Activated T-cell treated with anti-CD3 and anti-CD28 coated beads, Interleukin-2, amount 50 U/mL, for 72 hours (primary cell): Measurements from ENCODE around the gene GPR161. TPM values are rescaled to one million over a fixed set of nuclear protein-coding genes. Genes with fewer than 3 reads are reported as not detected.

Experiments
- ATAC-seq, 2 donors: fragments of 150-1000 bp; cut with Tn5 transposase; replicated peaks in 1 of 2; 2 replicates each; pipeline ENCODE4 v1.10.0; 2021; ENCODE audit warnings: moderate library complexity in 2 of 2, mild to moderate bottlenecking in 1 of 2
- DNase-seq, 2 donors: peaks; one replicate each; pipeline ENCODE4 v3.0.0; 2021 to 2022; ENCODE audit warnings: mixed read lengths in 1 of 2
- H3K27ac Mint-ChIP-seq: one replicate; pipeline ENCODE4 v1.8.0; 2022; ENCODE audit warnings: mild to moderate bottlenecking, moderate library complexity, mixed read lengths
- H3K27me3 Mint-ChIP-seq: one replicate; pipeline ENCODE4 v1.8.0; 2022; ENCODE audit warnings: low read depth, mixed read lengths
- H3K36me3 Mint-ChIP-seq, 2 donors: one replicate each; pipeline ENCODE4 v1.8.0; 2022; ENCODE audit warnings: mixed read lengths in 2 of 2, mild to moderate bottlenecking in 1 of 2; ENCODE audit not compliant: insufficient read depth in 2 of 2
- H3K4me1 Mint-ChIP-seq: one replicate; pipeline ENCODE4 v1.8.0; 2022; ENCODE audit warnings: low read depth, mixed read lengths
- H3K4me3 Mint-ChIP-seq, 2 donors: one replicate each; pipeline ENCODE4 v1.8.0; 2022; ENCODE audit warnings: mild to moderate bottlenecking in 2 of 2, mixed read lengths in 2 of 2, moderate library complexity in 2 of 2
- H3K9me3 Mint-ChIP-seq, 2 donors: one replicate each; pipeline ENCODE4 v1.8.0; 2022; ENCODE audit warnings: mixed read lengths in 2 of 2
- total RNA-seq, 2 donors: library from RNA; stranded (reverse); gene quantifications; one replicate each; pipeline ENCODE4 v1.2.3, GENCODE V29; 2022

The GPR161 gene
- total RNA-seq, 2 donors from 2014 or later, result 1.4 to 4.5 TPM

DNA sequence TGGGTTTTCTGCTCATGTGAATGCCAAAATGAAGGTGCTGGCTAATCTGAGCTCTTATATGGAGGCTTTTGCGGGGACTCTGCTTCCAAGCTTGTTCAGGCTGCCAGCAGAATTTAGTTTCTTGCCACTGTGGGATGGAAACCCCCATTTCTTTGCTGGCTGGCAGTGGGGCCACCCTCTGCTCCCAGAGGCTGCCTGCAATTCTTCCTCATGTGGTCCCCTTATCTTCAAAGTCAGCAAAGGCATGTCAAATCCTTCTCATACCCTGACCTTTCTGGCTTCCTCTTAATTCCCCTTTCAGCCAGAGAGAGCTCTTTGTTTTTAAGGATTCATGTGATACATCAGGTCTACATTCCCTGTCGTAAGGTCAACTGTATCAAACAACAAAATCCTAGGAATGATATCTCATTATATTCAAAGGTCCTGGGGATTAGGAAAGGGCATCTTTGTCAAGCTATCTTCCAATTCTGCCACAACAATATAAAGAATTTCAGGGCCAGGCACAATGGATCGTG, 5.2 kb upstream of the GPR161 start:
- Mint-ChIP-seq H3K4me1 (peaks cover 45% of the 10 kb centered on the region), H3K27ac (no peak overlapping the region), H3K27me3 (peaks cover 16% of the 10 kb centered on the region), H3K9me3 (no peaks in the 10 kb centered on the region), H3K36me3 (peaks cover 4% of the 10 kb centered on the region in 2 donors), H3K4me3 (no peak overlapping the region)
- DNase-seq, result no peak
- ATAC-seq, result no peak

DNA sequence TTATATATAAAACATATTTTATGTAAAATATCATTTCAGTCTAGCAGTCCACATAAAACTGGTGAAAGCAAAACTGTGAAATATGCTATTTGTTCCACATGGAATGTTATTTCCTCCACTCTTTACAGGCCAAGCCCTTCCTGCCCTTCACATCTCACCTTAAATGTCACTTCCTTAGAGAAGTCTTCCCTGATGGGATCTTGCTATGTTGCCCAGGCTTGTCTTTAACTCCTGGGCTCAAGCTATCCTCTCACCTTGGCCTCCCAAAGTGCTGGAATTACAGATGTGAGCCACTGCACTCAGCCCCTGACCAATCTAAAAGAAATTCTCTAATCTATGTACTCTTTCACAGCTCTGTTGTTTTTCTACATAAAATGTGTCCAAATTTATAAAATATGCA, 2.3 kb upstream of the GPR161 start:
- peaks cover 42% of the 10 kb centered on the region for H3K4me1 Mint-ChIP-seq
- H3K27me3 Mint-ChIP-seq, result peaks cover 31% of the 10 kb centered on the region
- H3K27ac Mint-ChIP-seq, result no peak overlapping the region
- H3K36me3 Mint-ChIP-seq, result peaks cover 4 to 6% of the 10 kb centered on the region in 2 donors
- no peak for DNase-seq
- peak overlapping the region in 1 of 2 donors; percentile 31 for H3K4me3 Mint-ChIP-seq
- ATAC-seq, result no peak
- H3K9me3 Mint-ChIP-seq, result no peaks in the 10 kb centered on the region

DNA sequence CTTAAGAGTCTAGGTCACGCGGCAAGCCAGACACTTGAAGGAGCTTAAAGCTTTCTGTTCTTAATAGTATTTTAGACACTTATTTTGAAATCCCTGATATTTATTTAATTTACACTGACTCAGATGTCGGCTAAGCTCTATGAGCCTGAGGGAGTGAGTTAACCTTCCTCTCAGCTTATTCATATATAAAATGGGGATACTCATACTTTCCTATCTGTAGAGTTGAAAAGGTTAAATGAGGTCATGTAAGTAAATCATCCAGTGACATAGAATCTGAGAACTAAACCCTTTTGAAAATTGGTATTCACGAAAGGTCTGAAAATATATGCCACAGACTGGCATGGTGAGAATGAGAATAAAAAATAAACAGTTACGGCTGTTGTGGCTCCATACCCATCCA, 1.4 kb upstream of the GPR161 start:
- DNase-seq, result no peak
- peaks cover 42% of the 10 kb centered on the region for H3K4me1 Mint-ChIP-seq
- peak overlapping the region; percentile 82 to 88 for H3K4me3 Mint-ChIP-seq
- H3K9me3 Mint-ChIP-seq, result no peaks in the 10 kb centered on the region
- H3K36me3 Mint-ChIP-seq, result peaks cover 4 to 6% of the 10 kb centered on the region in 2 donors
- ATAC-seq, result peak; percentile 47 to 55
- H3K27ac Mint-ChIP-seq, result peak overlapping the region; percentile 72
- peaks cover 36% of the 10 kb centered on the region for H3K27me3 Mint-ChIP-seq

DNA sequence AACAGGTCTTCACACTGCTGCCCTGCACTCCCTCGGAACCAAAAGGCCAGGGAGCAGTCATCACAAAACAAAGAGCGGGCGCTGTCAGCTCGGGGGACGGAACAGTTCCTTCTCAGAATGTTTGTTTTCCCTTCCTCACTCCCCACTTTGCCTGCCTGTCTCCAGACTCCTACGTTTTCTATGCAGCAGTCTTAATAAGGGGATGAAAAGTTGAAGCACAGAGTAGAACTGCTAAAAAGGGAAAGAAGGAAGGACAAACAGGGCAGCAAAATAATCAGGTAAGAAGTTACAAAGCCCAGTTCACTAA, 738 bp upstream of the GPR161 start:
- H3K4me1 Mint-ChIP-seq, result peaks cover 42% of the 10 kb centered on the region
- DNase-seq, result no peak
- peaks cover 4 to 6% of the 10 kb centered on the region in 2 donors for H3K36me3 Mint-ChIP-seq
- ATAC-seq, result no peak
- H3K4me3 Mint-ChIP-seq, result peak overlapping the region; percentile 82 to 88
- H3K27me3 Mint-ChIP-seq, result peaks cover 42% of the 10 kb centered on the region
- peak overlapping the region; percentile 61 for H3K27ac Mint-ChIP-seq
- H3K9me3 Mint-ChIP-seq, result no peaks in the 10 kb centered on the region

DNA sequence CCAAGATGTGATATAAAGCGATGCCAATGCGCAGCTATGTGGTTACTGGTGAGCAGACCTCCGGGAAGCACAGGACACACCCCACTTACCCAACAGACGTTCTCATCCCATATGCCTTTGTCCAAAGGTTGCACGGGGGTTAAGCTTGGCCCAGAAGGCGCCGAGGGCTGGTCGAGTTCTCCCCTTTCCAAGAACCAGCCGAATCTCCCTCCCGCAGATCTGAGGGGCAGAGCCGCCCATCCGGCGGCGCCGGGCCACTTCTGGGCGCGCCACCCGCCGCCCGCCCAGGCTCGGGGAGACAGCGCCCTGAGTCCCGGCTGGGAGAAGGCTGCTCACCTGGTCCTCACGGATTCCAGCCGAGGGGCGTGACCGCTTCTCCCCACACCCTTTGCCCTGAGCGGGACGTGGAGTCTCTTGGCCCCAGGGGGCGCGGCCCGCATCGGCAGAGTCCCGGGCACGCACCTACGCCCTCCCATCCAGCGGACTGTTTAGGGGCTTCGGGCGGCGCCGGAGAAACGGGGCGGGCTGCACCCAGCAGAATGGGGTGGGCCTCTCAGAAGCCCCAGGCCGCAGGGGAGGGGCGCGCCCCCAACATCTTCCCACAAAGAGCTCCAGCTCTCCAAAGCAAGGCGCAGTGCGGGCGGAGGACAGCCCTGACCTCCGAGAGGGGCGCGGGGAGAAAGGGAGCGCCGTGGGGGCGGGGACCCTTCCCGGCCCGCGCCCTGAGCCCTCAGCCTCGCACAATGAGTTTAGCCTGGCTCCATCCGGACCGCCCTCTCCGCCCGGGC, 615 bp downstream of the GPR161 start:
- H3K9me3 Mint-ChIP-seq, result no peaks in the 10 kb centered on the region
- DNase-seq (peak; percentile 21 to 31), ATAC-seq (peak; percentile 11 to 16)
- H3K4me1 Mint-ChIP-seq, result peaks cover 42% of the 10 kb centered on the region
- peak overlapping the region; percentile 80 to 84 for H3K4me3 Mint-ChIP-seq
- peaks cover 51% of the 10 kb centered on the region for H3K27me3 Mint-ChIP-seq
- peaks cover 4 to 6% of the 10 kb centered on the region in 2 donors for H3K36me3 Mint-ChIP-seq
- H3K27ac Mint-ChIP-seq, result no peak overlapping the region

DNA sequence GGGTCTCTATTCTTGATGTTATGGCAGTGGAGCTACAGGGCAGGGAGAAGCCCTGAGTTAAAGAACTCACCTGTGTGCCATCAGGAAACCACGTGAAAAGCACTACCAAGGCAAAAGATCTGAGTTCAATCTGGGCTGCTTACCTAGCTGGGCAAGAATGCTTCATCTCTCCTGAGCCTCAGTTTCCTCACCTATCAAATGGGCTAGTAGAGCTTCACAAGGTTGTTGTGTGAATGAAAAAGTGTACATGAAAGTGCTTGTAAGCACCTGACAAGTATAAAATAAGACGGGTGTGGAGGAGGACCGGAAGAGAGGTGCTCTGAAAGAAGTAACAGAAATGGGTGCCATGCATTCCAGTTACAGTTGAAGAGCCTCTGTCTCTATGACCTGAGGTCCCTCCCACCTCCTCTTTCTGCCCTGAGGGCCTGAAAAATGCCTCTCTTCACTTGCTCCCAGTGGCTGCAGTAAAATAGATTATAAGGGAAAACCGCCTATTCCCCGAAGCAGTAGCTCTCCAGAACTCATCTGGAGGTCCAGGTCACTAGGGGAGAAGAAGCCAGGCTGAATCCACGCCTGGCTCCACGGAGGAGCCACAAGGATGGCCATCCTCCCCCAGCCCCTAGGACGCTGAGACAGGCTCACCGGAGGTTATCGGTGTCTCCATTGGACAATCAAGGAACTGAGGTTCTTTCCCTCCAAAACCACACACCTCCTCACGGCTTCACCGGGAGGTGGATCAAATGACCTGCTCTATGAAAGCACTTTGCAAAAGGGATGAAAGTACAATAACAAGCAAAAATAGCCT, 1.4 kb downstream of the GPR161 start:
- H3K36me3 Mint-ChIP-seq, result peaks cover 4 to 6% of the 10 kb centered on the region in 2 donors
- H3K27ac Mint-ChIP-seq, result no peak overlapping the region
- ATAC-seq, result no peak
- no peaks in the 10 kb centered on the region for H3K9me3 Mint-ChIP-seq
- peaks cover 59% of the 10 kb centered on the region for H3K27me3 Mint-ChIP-seq
- DNase-seq, result no peak
- H3K4me1 Mint-ChIP-seq, result peaks cover 39% of the 10 kb centered on the region
- H3K4me3 Mint-ChIP-seq, result peak overlapping the region; percentile 80 to 84

DNA sequence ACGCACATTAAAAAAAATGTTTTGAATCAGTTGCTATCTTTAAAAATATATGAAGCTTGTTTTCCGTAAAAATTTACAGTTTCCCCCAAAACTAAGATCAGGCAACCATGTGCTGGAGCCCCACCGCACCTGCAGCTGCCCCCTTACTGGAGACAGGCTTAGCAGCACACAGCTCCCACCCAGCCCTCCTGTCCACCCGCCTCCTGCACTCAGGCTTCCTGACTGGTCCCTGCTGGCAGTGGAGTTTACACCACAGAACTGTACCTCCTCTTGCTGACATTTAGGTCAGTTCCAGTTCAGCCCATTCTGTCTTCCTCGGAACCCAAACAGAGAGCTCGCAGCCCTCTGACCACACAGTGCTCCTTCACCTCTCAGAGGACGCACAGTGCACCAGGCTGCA, 2.1 kb downstream of the GPR161 start:
- Mint-ChIP-seq H3K27ac (no peak overlapping the region), H3K4me1 (peaks cover 33% of the 10 kb centered on the region), H3K9me3 (no peaks in the 10 kb centered on the region), H3K36me3 (peaks cover 4 to 6% of the 10 kb centered on the region in 2 donors), H3K27me3 (peaks cover 64% of the 10 kb centered on the region), H3K4me3 (peak overlapping the region; percentile 80 to 84)
- DNase-seq (no peak), ATAC-seq (no peak)

DNA sequence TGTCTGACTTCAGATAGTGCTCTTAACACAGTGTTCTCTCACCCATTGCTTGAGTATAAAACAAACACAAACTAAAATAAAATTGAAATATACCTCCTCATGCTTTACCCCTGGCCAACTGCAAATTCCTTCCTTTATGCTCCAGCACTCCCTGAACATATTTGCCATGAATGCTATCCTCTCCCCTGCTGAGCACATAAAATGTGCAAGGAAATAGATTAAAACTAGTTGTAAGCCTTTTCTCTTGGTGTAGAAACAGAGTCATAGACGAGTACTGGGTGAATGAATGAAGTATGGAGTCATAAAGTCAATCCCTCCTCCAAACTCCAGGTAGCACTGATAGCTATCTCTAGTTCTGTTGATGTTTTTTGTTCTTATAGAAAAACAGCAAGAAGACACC, 2.6 kb downstream of the GPR161 start:
- no peak overlapping the region for H3K4me3 Mint-ChIP-seq
- peaks cover 28% of the 10 kb centered on the region for H3K4me1 Mint-ChIP-seq
- DNase-seq (no peak), ATAC-seq (no peak)
- H3K27me3 Mint-ChIP-seq, result peaks cover 66% of the 10 kb centered on the region
- H3K36me3 Mint-ChIP-seq, result peaks cover 4 to 6% of the 10 kb centered on the region in 2 donors
- no peak overlapping the region for H3K27ac Mint-ChIP-seq
- H3K9me3 Mint-ChIP-seq, result no peaks in the 10 kb centered on the region

DNA sequence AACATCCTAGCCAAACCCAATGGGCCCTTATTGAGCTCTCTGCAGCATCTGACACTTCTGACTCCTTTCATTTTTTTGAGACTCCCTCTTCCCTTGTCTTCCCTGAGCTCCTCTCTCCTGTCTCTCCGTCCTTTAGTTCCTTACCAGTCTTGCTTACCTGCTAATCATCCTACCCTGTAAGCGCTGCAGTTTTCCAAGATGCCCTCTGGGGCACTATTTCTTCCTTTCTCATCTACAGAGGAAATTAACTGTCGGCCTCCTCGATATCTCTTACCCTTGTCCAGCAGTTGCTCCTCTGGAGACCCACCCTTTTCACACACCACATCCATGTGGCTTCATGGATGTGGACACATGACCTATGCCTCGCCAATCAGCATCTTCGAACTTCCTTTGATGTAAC, 6.8 kb downstream of the GPR161 start:
- Mint-ChIP-seq H3K27me3 (peaks cover 55% of the 10 kb centered on the region), H3K27ac (no peak overlapping the region), H3K9me3 (no peaks in the 10 kb centered on the region), H3K4me3 (no peak overlapping the region), H3K36me3 (peaks cover 2 to 4% of the 10 kb centered on the region in 2 donors), H3K4me1 (no peaks in the 10 kb centered on the region)
- no peak for ATAC-seq
- no peak for DNase-seq

DNA sequence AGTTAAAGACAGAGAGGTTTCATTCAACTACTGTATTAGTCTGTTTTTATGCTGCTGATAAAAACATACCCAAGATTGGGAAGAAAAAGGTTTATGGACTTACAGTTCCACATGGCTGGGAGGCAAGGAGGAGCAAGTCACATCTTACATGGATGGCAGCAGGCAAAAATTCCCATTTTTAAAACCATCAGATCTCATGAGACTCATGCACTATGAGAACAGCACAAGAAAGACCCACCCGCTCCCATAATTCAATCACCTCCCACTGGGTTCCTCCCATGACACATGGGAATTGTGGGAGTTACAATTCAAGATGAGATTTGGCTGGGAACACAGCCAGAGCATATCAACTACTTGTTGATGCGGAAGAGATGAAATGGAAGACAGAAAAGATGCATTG, 9.2 kb downstream of the GPR161 start:
- Mint-ChIP-seq H3K27me3 (peaks cover 42% of the 10 kb centered on the region), H3K36me3 (peaks cover 2 to 4% of the 10 kb centered on the region in 2 donors), H3K27ac (no peak overlapping the region), H3K9me3 (no peaks in the 10 kb centered on the region), H3K4me1 (no peaks in the 10 kb centered on the region), H3K4me3 (no peak overlapping the region)
- ATAC-seq (no peak), DNase-seq (no peak)

DNA sequence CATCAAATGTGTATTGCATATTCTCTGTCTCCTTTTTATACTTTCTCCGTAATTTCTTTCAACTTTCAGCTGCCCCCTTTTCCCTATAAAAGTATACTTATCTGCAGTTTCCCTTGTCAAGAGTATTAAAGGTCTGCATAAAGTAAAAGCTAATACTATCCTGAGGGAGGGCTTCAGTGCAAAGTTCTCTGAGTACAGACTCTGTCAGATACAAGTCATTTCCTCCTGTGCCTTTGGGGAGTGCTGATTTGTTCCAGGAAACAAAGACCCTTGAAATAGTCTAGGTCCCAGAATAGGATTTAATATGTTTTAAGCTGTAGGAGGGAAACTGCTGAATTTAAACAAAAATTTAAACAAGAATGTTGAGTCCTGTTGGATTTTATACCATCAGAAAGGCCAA, 11.7 kb downstream of the GPR161 start:
- no peak overlapping the region for H3K27ac Mint-ChIP-seq
- H3K27me3 Mint-ChIP-seq, result peaks cover 29% of the 10 kb centered on the region
- ATAC-seq, result no peak

DNA sequence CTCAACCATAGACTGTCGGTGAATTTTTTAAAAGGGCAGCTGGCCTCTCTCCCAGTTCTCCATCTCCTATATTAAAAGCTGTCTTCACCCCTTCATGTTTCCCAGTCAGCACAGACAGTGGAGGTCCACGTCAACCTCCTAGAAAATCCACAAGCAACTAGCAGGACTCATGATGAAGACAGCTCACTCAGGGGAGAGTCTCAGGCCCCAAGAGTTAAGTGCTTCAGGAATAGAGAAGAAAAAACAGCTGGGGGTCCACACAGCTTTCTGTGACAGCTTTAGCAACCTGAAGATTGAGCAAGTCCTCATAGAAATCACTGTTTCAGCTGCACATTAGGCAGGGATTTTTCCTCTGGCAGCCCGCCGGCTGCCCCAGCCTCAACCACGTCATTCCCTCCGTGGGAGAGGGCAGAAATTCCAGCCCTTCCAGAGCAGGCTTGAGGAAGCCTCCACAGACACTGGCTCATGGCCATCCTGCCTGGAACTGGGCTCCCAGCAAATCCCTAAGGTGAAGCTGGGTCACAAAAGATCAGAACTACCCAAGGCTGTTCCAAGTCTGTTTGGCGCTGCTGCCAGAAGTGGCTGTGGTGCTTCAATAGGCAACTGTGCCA, 15.2 kb downstream of the GPR161 start:
- Mint-ChIP-seq H3K4me1 (no peaks in the 10 kb centered on the region), H3K27ac (no peak overlapping the region), H3K36me3 (peaks cover 0 to 2% of the 10 kb centered on the region in 2 donors), H3K4me3 (no peak overlapping the region), H3K27me3 (peaks cover 22% of the 10 kb centered on the region), H3K9me3 (no peaks in the 10 kb centered on the region)
- DNase-seq (no peak), ATAC-seq (no peak)

More for the DNA sequence above, 11.7 kb downstream of the GPR161 start:
- Mint-ChIP-seq H3K36me3 (peaks cover 2 to 4% of the 10 kb centered on the region in 2 donors), H3K4me3 (no peak overlapping the region), H3K9me3 (no peaks in the 10 kb centered on the region), H3K4me1 (no peaks in the 10 kb centered on the region)
- DNase-seq, result no peak

DNA sequence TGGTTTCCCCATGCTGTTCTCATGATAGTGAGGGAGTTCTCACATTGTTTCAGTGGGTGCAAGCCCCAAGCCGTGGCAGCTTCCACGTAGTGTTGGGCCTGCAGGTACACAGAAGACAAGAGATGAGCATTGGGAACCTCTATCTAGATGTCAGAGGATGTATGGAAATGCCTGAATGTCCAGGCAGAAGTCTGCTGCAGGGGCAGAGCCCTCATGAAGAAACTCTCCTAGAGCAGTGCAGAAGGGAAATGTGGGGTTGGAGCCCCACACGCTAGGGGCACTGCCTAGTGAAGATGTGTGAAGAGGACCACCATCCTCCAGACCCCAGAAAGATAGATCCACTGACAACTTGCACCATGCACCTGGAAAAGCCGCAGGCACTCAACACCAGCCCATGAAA, 17.0 kb downstream of the GPR161 start:
- Mint-ChIP-seq H3K9me3 (no peaks in the 10 kb centered on the region), H3K27me3 (peaks cover 22% of the 10 kb centered on the region), H3K27ac (no peak overlapping the region), H3K4me1 (no peaks in the 10 kb centered on the region), H3K36me3 (peaks cover 0 to 2% of the 10 kb centered on the region in 2 donors), H3K4me3 (no peak overlapping the region)
- ATAC-seq (no peak), DNase-seq (no peak)
